Measurements from ENCODE around the gene OR5K4. TPM values are rescaled to one million over a fixed set of nuclear protein-coding genes. Genes with fewer than 3 reads are reported as not detected.

Gene OR5K4, protein sequence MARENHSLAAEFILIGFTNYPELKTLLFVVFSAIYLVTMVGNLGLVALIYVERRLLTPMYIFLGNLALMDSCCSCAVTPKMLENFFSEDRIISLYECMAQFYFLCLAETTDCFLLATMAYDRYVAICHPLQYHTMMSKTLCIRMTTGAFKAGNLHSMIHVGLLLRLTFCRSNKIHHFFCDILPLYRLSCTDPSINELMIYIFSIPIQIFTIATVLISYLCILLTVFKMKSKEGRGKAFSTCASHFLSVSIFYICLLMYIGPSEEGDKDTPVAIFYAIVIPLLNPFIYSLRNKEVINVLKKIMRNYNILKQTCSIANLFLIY
- total RNA-seq, result not detected

DNA sequence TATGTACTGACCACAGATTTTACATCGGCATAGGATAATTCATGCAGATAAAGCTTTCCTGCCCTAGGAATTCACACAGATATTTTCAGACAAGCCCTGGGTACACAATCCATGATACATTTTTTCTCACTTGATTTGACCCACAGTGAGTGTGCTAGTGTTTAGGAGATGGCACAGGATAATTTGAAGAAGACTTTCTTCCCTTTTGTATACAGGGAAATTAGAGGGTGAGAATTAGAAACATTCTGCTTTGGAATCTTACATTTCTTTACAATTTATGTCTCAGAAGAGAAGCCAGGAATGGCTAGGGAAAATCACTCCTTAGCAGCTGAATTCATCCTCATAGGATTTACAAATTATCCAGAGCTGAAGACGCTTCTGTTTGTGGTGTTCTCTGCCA lies at the start of gene OR5K4:
Gene OR5K4 (plus strand): TSS at position 301 of the 400 bp plus-strand sequence. CDS start 0 bp downstream, at position 301.
- intact Hi-C loops (cut with DNase I), result no loop called here
- no peaks in the 10 kb centered on the region for H3K4me1 ChIP-seq
- H3K27me3 ChIP-seq, result no peaks in the 10 kb centered on the region
- no peaks in the 10 kb centered on the region for H3K36me3 ChIP-seq
- DNase-seq, result no peak
- H3K27ac ChIP-seq, result no peak within 1 kb of the TSS
- TF ChIP-seq, protein P1, sequence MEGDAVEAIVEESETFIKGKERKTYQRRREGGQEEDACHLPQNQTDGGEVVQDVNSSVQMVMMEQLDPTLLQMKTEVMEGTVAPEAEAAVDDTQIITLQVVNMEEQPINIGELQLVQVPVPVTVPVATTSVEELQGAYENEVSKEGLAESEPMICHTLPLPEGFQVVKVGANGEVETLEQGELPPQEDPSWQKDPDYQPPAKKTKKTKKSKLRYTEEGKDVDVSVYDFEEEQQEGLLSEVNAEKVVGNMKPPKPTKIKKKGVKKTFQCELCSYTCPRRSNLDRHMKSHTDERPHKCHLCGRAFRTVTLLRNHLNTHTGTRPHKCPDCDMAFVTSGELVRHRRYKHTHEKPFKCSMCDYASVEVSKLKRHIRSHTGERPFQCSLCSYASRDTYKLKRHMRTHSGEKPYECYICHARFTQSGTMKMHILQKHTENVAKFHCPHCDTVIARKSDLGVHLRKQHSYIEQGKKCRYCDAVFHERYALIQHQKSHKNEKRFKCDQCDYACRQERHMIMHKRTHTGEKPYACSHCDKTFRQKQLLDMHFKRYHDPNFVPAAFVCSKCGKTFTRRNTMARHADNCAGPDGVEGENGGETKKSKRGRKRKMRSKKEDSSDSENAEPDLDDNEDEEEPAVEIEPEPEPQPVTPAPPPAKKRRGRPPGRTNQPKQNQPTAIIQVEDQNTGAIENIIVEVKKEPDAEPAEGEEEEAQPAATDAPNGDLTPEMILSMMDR (IDR thresholded peaks at IDR 0.05), result no peak
- no peak for TF ChIP-seq POLR2A (IDR thresholded peaks at IDR 0.05)
- H3K9me3 ChIP-seq, result no peaks in the 10 kb centered on the region
- 85 to 87% methylated on average over 2 of the region's 2 CpGs for WGBS, 2 donors
- no peak within 1 kb of the TSS for H3K4me3 ChIP-seq

DNA sequence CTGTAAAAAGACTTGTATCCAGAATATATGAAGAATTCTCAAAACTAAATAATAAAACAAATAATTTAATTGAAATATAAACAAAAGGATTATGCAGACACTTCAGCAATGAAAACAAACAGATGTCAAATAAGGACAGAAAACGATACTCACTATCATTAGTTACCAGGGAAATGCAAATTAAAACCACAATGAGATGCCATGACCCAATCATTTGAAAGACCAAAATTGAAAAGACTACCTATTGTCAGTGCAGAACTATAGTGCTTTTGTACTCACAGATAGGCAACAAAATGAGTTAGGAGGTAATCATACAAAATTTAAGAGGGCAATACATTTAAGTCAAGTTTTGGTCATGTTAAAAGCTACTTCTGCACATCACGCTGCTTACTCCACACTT lies 31.6 kb upstream of the OR5K4 start:
- no peak for DNase-seq
- intact Hi-C loops (cut with DNase I), result no loop called here
- Histone ChIP-seq H3K4me3 (no peak overlapping the region), H3K4me1 (no peaks in the 10 kb centered on the region), H3K27me3 (no peaks in the 10 kb centered on the region), H3K9me3 (no peaks in the 10 kb centered on the region), H3K27ac (no peak overlapping the region), H3K36me3 (no peaks in the 10 kb centered on the region)
- TF ChIP-seq, protein P1 (IDR thresholded peaks at IDR 0.05), result no peak
- no peak for TF ChIP-seq POLR2A (IDR thresholded peaks at IDR 0.05)
- WGBS, 2 donors, result 71 to 72% methylated on average over 2 of the region's 2 CpGs

- no peak for DNase-seq
- WGBS, 2 donors, result 65 to 83% methylated on average over 2 of the region's 2 CpGs
- TF ChIP-seq, protein P1 (IDR thresholded peaks at IDR 0.05), result no peak
- no peak for TF ChIP-seq POLR2A (IDR thresholded peaks at IDR 0.05)
- Histone ChIP-seq H3K4me1 (no peaks in the 10 kb centered on the region), H3K36me3 (no peaks in the 10 kb centered on the region), H3K4me3 (no peak overlapping the region), H3K27ac (no peak overlapping the region), H3K27me3 (no peaks in the 10 kb centered on the region), H3K9me3 (no peaks in the 10 kb centered on the region)
- intact Hi-C loops (cut with DNase I), result no loop called here
These were observed 31.0 kb upstream of the OR5K4 start for GRCh38 chr3:98322686-98323085.

DNA sequence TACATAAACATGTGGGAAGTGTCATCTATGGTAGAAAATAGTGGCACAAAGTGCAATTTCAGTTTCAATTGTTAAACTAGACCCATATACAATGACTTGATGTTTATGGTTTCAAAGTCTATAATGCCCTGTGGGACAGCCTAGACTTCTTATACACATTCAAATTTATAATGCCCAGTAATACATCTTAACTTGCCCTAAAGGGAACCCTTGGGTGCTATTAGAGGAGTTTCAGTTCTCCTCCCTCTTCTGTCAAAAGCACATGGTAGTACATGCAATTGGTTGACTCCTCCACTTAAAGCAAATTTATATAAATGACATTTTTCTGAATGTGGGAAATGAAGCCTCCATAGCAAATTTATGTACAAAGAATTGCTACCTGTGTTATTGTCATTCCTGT lies 30.2 kb upstream of the OR5K4 start:
- H3K27me3 ChIP-seq, result no peaks in the 10 kb centered on the region
- H3K4me1 ChIP-seq, result no peaks in the 10 kb centered on the region
- intact Hi-C loops (cut with DNase I), result no loop called here
- no peaks in the 10 kb centered on the region for H3K36me3 ChIP-seq
- H3K9me3 ChIP-seq, result no peaks in the 10 kb centered on the region
- no peak for DNase-seq
- H3K4me3 ChIP-seq, result no peak overlapping the region
- H3K27ac ChIP-seq, result no peak overlapping the region
- TF ChIP-seq POLR2A (IDR thresholded peaks at IDR 0.05), result no peak
- TF ChIP-seq, protein P1 (IDR thresholded peaks at IDR 0.05), result no peak

DNA sequence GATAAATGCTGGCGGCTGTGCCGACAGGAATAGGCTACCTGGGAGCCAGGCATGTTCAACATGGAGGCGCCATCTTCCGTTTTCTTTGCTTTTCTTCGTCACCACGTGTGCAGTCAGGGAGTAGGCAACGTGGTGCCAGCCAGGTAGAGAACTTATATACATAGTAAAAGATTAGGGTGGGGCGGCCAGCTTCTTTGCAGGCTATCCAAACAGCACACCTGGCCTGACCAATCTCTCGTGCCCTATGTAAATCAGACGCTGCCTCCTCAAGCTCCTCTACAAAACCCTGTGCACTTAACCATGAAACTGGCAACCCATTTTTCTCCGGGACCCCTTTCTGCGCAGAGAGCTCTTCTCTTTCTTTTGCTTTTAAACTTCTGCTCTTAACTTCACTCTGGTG lies 28.6 kb upstream of the OR5K4 start:
- Histone ChIP-seq H3K4me1 (no peaks in the 10 kb centered on the region), H3K27ac (no peak overlapping the region), H3K36me3 (no peaks in the 10 kb centered on the region), H3K27me3 (peaks cover 0 to 7% (median 0%) of the 10 kb centered on the region in 4 donors), H3K4me3 (no peak overlapping the region), H3K9me3 (no peaks in the 10 kb centered on the region)
- 67 to 72% methylated on average over 12 of the region's 12 CpGs for WGBS, 2 donors
- intact Hi-C loops (cut with DNase I), result loop anchor here (5.0 kb wide), 1 partner anchor 283 kb away; no protein-coding TSS in a partner anchor
- TF ChIP-seq POLR2A (IDR thresholded peaks at IDR 0.05), result no peak
- TF ChIP-seq, protein P1 (IDR thresholded peaks at IDR 0.05), result no peak
- no peak for DNase-seq
